Adrenal gland (tissue), 12 donors: ENCODE measurements around the gene SRPRB. TPM values are rescaled to one million over a fixed set of nuclear protein-coding genes. Genes with fewer than 3 reads are reported as not detected.

Experiments used
- DNase-seq, 7 donors: peaks; one replicate each; pipeline ENCODE4 v3.0.0-alpha.2; 2019 to 2020
- H3K27ac ChIP-seq, 5 donors: fragments of 200-600 bp; sonication (generic) in 4 of 5; 1 replicate in 3 of 5; 2 replicates in 2 of 5; pipeline versions ENCODE4 v1.5.1 to v1.8.0; 2016 to 2020; ENCODE audit warnings: mild to moderate bottlenecking in 1 of 5
- H3K27me3 ChIP-seq: fragments of 200-600 bp; 2 replicates; pipeline ENCODE4 v1.8.0; 2021
- H3K36me3 ChIP-seq, 2 donors: fragments of 200-600 bp; replicated peaks in 1 of 2; 1 replicate in 1 of 2; 2 replicates in 1 of 2; pipeline versions ENCODE4 v1.5.1 to v1.8.0; 2018 to 2022
- H3K4me1 ChIP-seq, 2 donors: fragments of 200-600 bp; replicated peaks in 1 of 2; 1 replicate in 1 of 2; 2 replicates in 1 of 2; pipeline versions ENCODE4 v1.5.1 to v1.8.0; 2018 to 2021
- H3K4me3 ChIP-seq, 4 donors: fragments of 200-600 bp; sonication (generic) in 3 of 4; one replicate each; pipeline ENCODE4 v1.5.1; 2016 to 2018
- H3K9me3 ChIP-seq, 3 donors: fragments of 200-600 bp; sonication (generic) in 1 of 3; replicated peaks in 1 of 3; 1 replicate in 2 of 3; 2 replicates in 1 of 3; pipeline versions ENCODE4 v1.5.1 to v1.8.0; 2016 to 2021
- CTCF ChIP-seq, 6 experiments: fragments of 450-650 bp in 4 of 6; fragments of 200-600 bp in 2 of 6; sonication (generic) in 1 of 6; IDR thresholded peaks; 1 replicate in 5 of 6; 2 replicates in 1 of 6; pipeline versions ENCODE4 v1.5.1 to v1.8.0; 2016 to 2021; ENCODE audit warnings: antibody characterized with exemption in 6 of 6, mild to moderate bottlenecking in 2 of 6, moderate library complexity in 1 of 6
- POLR2A ChIP-seq, 2 donors: fragments of 450-650 bp; IDR thresholded peaks; one replicate each; pipeline ENCODE4 v1.6.1; 2017; ENCODE audit warnings: antibody characterized with exemption in 2 of 2, mild to moderate bottlenecking in 2 of 2, moderate library complexity in 1 of 2
- WGBS, 4 donors: extraction: QIAGEN DNeasy Blood & Tissue Kit in 2 of 4; methylation state at CpG; one replicate each; pipeline versions ENCODE4 v1.1.5 to v1.1.7; 2013 to 2017; 5-methylcytosine and 5-hydroxymethylcytosine counted together
- intact Hi-C, 2 donors: fragments of 100-400 bp; cut with DNase I; formaldehyde crosslinking; loops; one replicate each; pipeline versions ENCODE4 v1.14.1 to v1.15.0; 2022 to 2023
- polyA plus RNA-seq, 3 donors: library from polyadenylated mRNA; stranded (reverse); fragments of 200-250 nt in 2 of 3; fragments of 350-450 nt in 1 of 3; fragmentation: Illumina TruSeq in 1 of 3; extraction: RNeasy Lipid Tissue Mini Kit (QIAGEN cat#74804) in 1 of 3; gene quantifications; one replicate each; pipeline ENCODE4 v1.2.3, GENCODE V29; 2013 to 2014
- total RNA-seq, 9 donors: library from RNA; depleted of rRNA in 4 of 9; stranded (reverse); fragments of >200 nt in 4 of 9; fragments of 120-200 nt in 1 of 9; fragmentation: NEBNext Ultra II Directional in 1 of 9; extraction: Animal tissue kit (Norgen Biotek cat#: 25700) in 1 of 9; gene quantifications; one replicate each; pipeline versions ENCODE4 v1.1.0 to v1.2.4, GENCODE V29; 2013 to 2023
- donor health status: healthy with polysubstance abuse.
- donor health status: Bipolar disorder and iron deficiency.
- donor health status: DM: yes; HTN: yes; CAD: no.
- donor health status: DM: no; HTN: no; CAD: no.
- donor health status: DM: no; HTN: no; CAD: no.
- donor health status: DM: yes; HTN: yes; CAD: no.

Gene SRPRB
- total and polyA plus RNA-seq, 12 donors, result 13.0 to 177 (median 48.7) TPM

GRCh38 chr3:133761605-133762484, 43.8 kb upstream of the SRPRB start:
- TF ChIP-seq POLR2A (IDR thresholded peaks at IDR 0.05) (no peak), CTCF (IDR thresholded peaks at IDR 0.05) (no peak)
- Histone ChIP-seq H3K27ac (no peak overlapping the region), H3K4me3 (no peak overlapping the region), H3K36me3 (no peaks in the 10 kb centered on the region), H3K4me1 (no peaks in the 10 kb centered on the region), H3K27me3 (no peaks in the 10 kb centered on the region), H3K9me3 (no peaks in the 10 kb centered on the region)
- WGBS, 4 donors, result 71 to 78% (median 75%) methylated on average over 6 of the region's 6 CpGs
- DNase-seq, result no peak
- intact Hi-C loops, result no loop called here

- Histone ChIP-seq H3K27me3 (no peaks in the 10 kb centered on the region), H3K9me3 (no peaks in the 10 kb centered on the region), H3K36me3 (no peaks in the 10 kb centered on the region), H3K4me3 (no peak overlapping the region), H3K4me1 (no peaks in the 10 kb centered on the region), H3K27ac (no peak overlapping the region)
- TF ChIP-seq POLR2A (IDR thresholded peaks at IDR 0.05) (no peak), CTCF (IDR thresholded peaks at IDR 0.05) (no peak)
- intact Hi-C loops, result no loop called here
- no peak for DNase-seq
- 53 to 83% (median 63%) methylated on average over 3 of the region's 3 CpGs for WGBS, 4 donors
Measured at GRCh38 chr3:133762539-133762938, 43.1 kb upstream of the SRPRB start.

- no peak overlapping the region for H3K27ac ChIP-seq
- H3K36me3 ChIP-seq, result no peaks in the 10 kb centered on the region
- no peak overlapping the region for H3K4me3 ChIP-seq
- 53 to 67% (median 61%) methylated on average over 6 of the region's 6 CpGs for WGBS, 4 donors
- no peaks in the 10 kb centered on the region for H3K9me3 ChIP-seq
- TF ChIP-seq POLR2A (IDR thresholded peaks at IDR 0.05) (no peak), CTCF (IDR thresholded peaks at IDR 0.05) (no peak)
- no peaks in the 10 kb centered on the region for H3K27me3 ChIP-seq
- no peaks in the 10 kb centered on the region for H3K4me1 ChIP-seq
- DNase-seq, result peak in 5 of 7 donors; percentile 19 to 31 (median 24)
- intact Hi-C loops, result no loop called here
Measured at GRCh38 chr3:133763797-133764683, 41.6 kb upstream of the SRPRB start.

- no peak overlapping the region for H3K27ac ChIP-seq
- no peak for DNase-seq
- H3K4me1 ChIP-seq, result no peaks in the 10 kb centered on the region
- no peak for TF ChIP-seq CTCF (IDR thresholded peaks at IDR 0.05)
- no peak for TF ChIP-seq POLR2A (IDR thresholded peaks at IDR 0.05)
- no peaks in the 10 kb centered on the region for H3K36me3 ChIP-seq
- no peaks in the 10 kb centered on the region for H3K27me3 ChIP-seq
- intact Hi-C loops, result no loop called here
- H3K9me3 ChIP-seq, result no peaks in the 10 kb centered on the region
- H3K4me3 ChIP-seq, result no peak overlapping the region
Measured at GRCh38 chr3:133765256-133765655, 40.4 kb upstream of the SRPRB start.
